Frontal cortex (tissue), 4 donors: ENCODE data around the gene TMEM229B. TPM values are rescaled to one million over a fixed set of nuclear protein-coding genes. Genes with fewer than 3 reads are reported as not detected.

Experiments used
- DNase-seq, 2 donors: peaks; one replicate each; pipeline ENCODE4 v3.0.0; 2012; ENCODE audit warnings: low spot score in 2 of 2
- FAIRE-seq: peaks from 2 replicates; lab custom pipeline; 2012; peaks lifted over from hg19 to GRCh38; lab: Jason Lieb, UNC
- total RNA-seq: library from RNA; depleted of rRNA; stranded (reverse); fragments of >200 nt; gene quantifications from one replicate; pipeline ENCODE4 v1.2.3, GENCODE V29; 2014
- donor health status: control.
- donor health status: control.
- donor health status: control.

TMEM229B gene
- 22.4 TPM for total RNA-seq

- FAIRE-seq = no peak
- no peak for DNase-seq
These were observed at the start of gene TMEM229B for GRCh38 chr14:67487937-67488893. Gene TMEM229B (minus strand): TSS chr14:67488721. CDS start chr14:67473923, 14,798 bp downstream.

- no peak for DNase-seq
These were observed 49.2 kb upstream of the TMEM229B start for GRCh38 chr14:67537736-67538135.

GRCh38 chr14:67536087-67536486 lies 47.6 kb upstream of the TMEM229B start:
- no peak for FAIRE-seq
- DNase-seq = peak in 1 of 2 donors; percentile 40

More at GRCh38 chr14:67537736-67538135, 49.2 kb upstream of the TMEM229B start:
- no peak for FAIRE-seq

GRCh38 chr14:67533754-67534085 lies 45.2 kb upstream of the TMEM229B start:
- FAIRE-seq (no peak), DNase-seq (peak in 1 of 2 donors; percentile 26)

- DNase-seq (peak; percentile 89 to 90), FAIRE-seq (no peak)
These were observed 44.7 kb upstream of the TMEM229B start, which contains the start of gene PLEKHH1 for GRCh38 chr14:67532998-67533753. Gene PLEKHH1 (plus strand): TSS chr14:67533290. CDS start chr14:67541868, 8,578 bp downstream.

GRCh38 chr14:67532606-67532997 lies 44.1 kb upstream of the TMEM229B start:
- FAIRE-seq (no peak), DNase-seq (no peak)

GRCh38 chr14:67529947-67530935 lies 41.7 kb upstream of the TMEM229B start:
- DNase-seq = no peak
- no peak for FAIRE-seq

- no peak for DNase-seq
- no peak for FAIRE-seq
These were observed 39.8 kb upstream of the TMEM229B start for GRCh38 chr14:67528276-67528675.

- FAIRE-seq = no peak
- no peak for DNase-seq
These were observed 39.2 kb upstream of the TMEM229B start for GRCh38 chr14:67527756-67528155.

GRCh38 chr14:67526676-67527459 lies 38.3 kb upstream of the TMEM229B start:
- DNase-seq (peak in 1 of 2 donors; percentile 41), FAIRE-seq (no peak)

GRCh38 chr14:67526181-67526580 lies 37.7 kb upstream of the TMEM229B start:
- FAIRE-seq = no peak
- no peak for DNase-seq

GRCh38 chr14:67525389-67525788 lies 36.9 kb upstream of the TMEM229B start:
- FAIRE-seq (no peak), DNase-seq (no peak)

- DNase-seq (no peak), FAIRE-seq (no peak)
These were observed 36.1 kb upstream of the TMEM229B start for GRCh38 chr14:67524634-67524963.

GRCh38 chr14:67523764-67524633 lies 35.5 kb upstream of the TMEM229B start:
- DNase-seq (no peak), FAIRE-seq (no peak)

GRCh38 chr14:67522270-67522669 lies 33.7 kb upstream of the TMEM229B start:
- FAIRE-seq = no peak
- no peak for DNase-seq

GRCh38 chr14:67520482-67520881 lies 32.0 kb upstream of the TMEM229B start:
- FAIRE-seq = no peak
- no peak for DNase-seq

- FAIRE-seq = no peak
- no peak for DNase-seq
These were observed 30.9 kb upstream of the TMEM229B start for GRCh38 chr14:67519406-67519805.

GRCh38 chr14:67517083-67517482 lies 28.6 kb upstream of the TMEM229B start:
- FAIRE-seq (peak; percentile 31), DNase-seq (peak; percentile 61 to 71)
